Common myeloid progenitor, CD34-positive (primary cell): ENCODE results near the gene KSR2.
"Not testable (repeated sequence)": the region's sequence is repeated elsewhere in the genome, so short reads cannot be mapped to it uniquely, and the experiment has no call there.

Experiments
- CTCF ChIA-PET: fragments of 350-600 bp; sonication (Branson Sonifier 250); formaldehyde crosslinking; loops from one replicate; lab custom pipeline; 2021; ENCODE audit warnings: antibody characterized with exemption; lab: Charles Lee
- POLR2A ChIA-PET: fragments of 350-600 bp; sonication (Branson Sonifier 250); formaldehyde crosslinking; loops from one replicate; lab custom pipeline; 2021; ENCODE audit warnings: antibody characterized with exemption; lab: Charles Lee
- DNase-seq, 3 donors: peaks; one replicate each; pipeline versions ENCODE4 v3.0.0 to v3.0.0-alpha.2; 2013
- H3K27ac ChIP-seq, 2 experiments: 1 replicate in 1 of 2; 2 replicates in 1 of 2; pipeline ENCODE4 v1.7.0; 2013; ENCODE audit warnings: inconsistent platforms in 2 of 2, low read length in 2 of 2, mild to moderate bottlenecking in 2 of 2, low read depth in 1 of 2, moderate library complexity in 1 of 2; ENCODE audit not compliant: severe bottlenecking in 2 of 2, insufficient read depth in 1 of 2, poor library complexity in 1 of 2
- H3K27me3 ChIP-seq, 5 experiments: replicated peaks in 2 of 5; 1 replicate in 3 of 5; 2 replicates in 2 of 5; pipeline versions ENCODE4 v1.6.1 to v1.7.0; 2013; ENCODE audit warnings: low read length in 4 of 5, mild to moderate bottlenecking in 2 of 5, moderate library complexity in 2 of 5, inconsistent platforms in 1 of 5; ENCODE audit not compliant: insufficient read depth in 5 of 5, control insufficient read depth in 4 of 5
- H3K36me3 ChIP-seq, 4 experiments: 1 replicate in 2 of 4; 2 replicates in 2 of 4; pipeline versions ENCODE4 v1.6.1 to v1.7.0; 2013; ENCODE audit warnings: low read length in 3 of 4, control low read depth in 1 of 4, mild to moderate bottlenecking in 1 of 4; ENCODE audit not compliant: control insufficient read depth in 4 of 4, insufficient read depth in 4 of 4
- H3K4me1 ChIP-seq, 4 experiments: 1 replicate in 3 of 4; 2 replicates in 1 of 4; pipeline versions ENCODE4 v1.6.1 to v1.7.1; 2013; ENCODE audit warnings: low read length in 3 of 4, mild to moderate bottlenecking in 3 of 4, control low read depth in 1 of 4, inconsistent platforms in 1 of 4, moderate library complexity in 1 of 4; ENCODE audit not compliant: control insufficient read depth in 4 of 4, insufficient read depth in 4 of 4; ENCODE audit errors: control extremely low read depth in 1 of 4
- H3K4me3 ChIP-seq, 7 experiments: 1 replicate in 4 of 7; 2 replicates in 3 of 7; pipeline versions ENCODE4 v1.5.1 to v1.7.0; 2013; ENCODE audit warnings: mild to moderate bottlenecking in 7 of 7, low read length in 6 of 7, moderate library complexity in 6 of 7, inconsistent platforms in 2 of 7, low read depth in 2 of 7, control low read depth in 1 of 7; ENCODE audit not compliant: insufficient read depth in 4 of 7, control insufficient read depth in 1 of 7; ENCODE audit errors: extremely low read depth in 1 of 7
- H3K9me3 ChIP-seq, 5 experiments: 1 replicate in 4 of 5; 2 replicates in 1 of 5; pipeline versions ENCODE4 v1.6.1 to v1.7.1; 2013; ENCODE audit warnings: low read length in 4 of 5, mild to moderate bottlenecking in 2 of 5, inconsistent platforms in 1 of 5, low read depth in 1 of 5, moderate library complexity in 1 of 5; ENCODE audit not compliant: control insufficient read depth in 4 of 5, insufficient read depth in 2 of 5; ENCODE audit errors: control extremely low read depth in 1 of 5
- WGBS: methylation state at CpG from one replicate; pipeline ENCODE4 v1.1.5; 2013; ENCODE audit not compliant: insufficient coverage; 5-methylcytosine and 5-hydroxymethylcytosine counted together

KSR2 gene

DNA sequence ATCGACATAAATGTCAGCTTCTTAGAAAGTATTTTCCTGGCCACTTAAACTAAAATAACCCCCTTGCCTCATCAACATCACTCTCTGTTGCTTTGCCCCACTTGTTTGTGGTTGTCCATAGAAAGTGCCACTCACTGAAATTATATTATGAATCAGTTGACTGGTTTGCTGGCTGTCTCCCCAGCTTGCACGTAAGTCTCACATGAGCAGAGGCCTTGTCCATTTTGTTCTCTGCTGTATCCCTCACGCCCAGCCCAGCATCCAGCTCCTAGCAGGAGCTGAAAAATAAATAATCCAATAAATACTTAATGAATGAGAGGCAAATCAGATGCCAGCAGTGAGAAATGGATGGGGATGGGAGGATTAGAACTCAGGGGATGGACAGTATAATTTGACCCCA is 159.3 kb downstream of the KSR2 start:
- WGBS = no CpG with 5 or more reads among the region's 3 CpGs
- no peak for DNase-seq
- no peak overlapping the region for H3K4me3 ChIP-seq
- no peaks in the 10 kb centered on the region for H3K4me1 ChIP-seq
- CTCF ChIA-PET = interaction anchor here (1.4 kb wide), 1 partner anchor 9 kb away, joined by 4 read pairs; no protein-coding TSS in a partner anchor
- no peaks in the 10 kb centered on the region for H3K9me3 ChIP-seq
- no peaks in the 10 kb centered on the region for H3K36me3 ChIP-seq
- H3K27me3 ChIP-seq = peaks cover 0 to 17% (median 2%) of the 10 kb centered on the region in 5 experiments
- POLR2A ChIA-PET = no interaction called here
- no peak overlapping the region for H3K27ac ChIP-seq

DNA sequence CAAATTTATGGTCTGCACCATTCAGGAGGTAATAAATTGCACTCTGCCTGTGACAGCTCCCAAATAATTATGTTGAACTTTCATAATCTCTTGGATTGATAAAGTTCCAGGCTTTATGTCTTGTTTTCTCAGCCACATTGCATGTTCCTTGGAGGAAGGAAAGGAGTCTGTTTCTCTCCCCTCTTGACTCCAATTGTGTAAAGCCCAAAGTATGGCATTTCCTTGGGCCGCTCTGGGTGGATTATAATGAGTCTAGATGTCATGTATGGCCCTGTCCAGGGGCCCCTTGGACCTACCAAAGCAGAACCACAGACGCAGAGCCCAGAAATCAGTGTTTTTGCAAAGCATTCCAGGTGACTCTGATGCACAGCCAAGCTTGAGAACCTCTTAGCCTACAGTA is 160.8 kb downstream of the KSR2 start:
- CTCF ChIA-PET = interaction anchor here (0.7 to 1.8 kb wide), 2 partner anchors 30 to 326 kb away, joined by 3 to 4 read pairs; no protein-coding TSS in a partner anchor
- no peak for DNase-seq
- Histone ChIP-seq H3K9me3 (no peaks in the 10 kb centered on the region), H3K36me3 (no peaks in the 10 kb centered on the region), H3K4me3 (no peak overlapping the region), H3K4me1 (no peaks in the 10 kb centered on the region), H3K27me3 (peaks cover 0 to 17% (median 2%) of the 10 kb centered on the region in 5 experiments), H3K27ac (no peak overlapping the region)
- WGBS = no CpG with 5 or more reads among the region's 2 CpGs
- POLR2A ChIA-PET = no interaction called here

DNA sequence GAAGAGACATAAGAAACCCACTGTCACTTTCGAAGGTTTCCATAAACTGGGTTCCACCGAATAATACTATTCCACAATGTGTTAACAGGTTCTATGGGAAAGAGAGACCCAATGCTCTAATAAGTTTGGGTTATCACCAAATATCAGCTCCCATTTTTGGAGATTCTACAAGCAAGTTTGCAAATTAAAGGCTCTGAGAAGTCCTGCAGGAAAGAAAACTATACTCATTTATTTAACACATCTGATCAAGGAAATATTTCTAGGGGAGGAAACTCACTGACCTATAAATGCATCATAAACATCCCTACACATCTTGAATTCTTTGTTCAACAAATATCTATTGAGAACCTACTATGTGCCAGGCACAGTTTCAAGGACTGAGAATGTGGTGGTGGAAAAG is 161.4 kb downstream of the KSR2 start:
- H3K9me3 ChIP-seq = no peaks in the 10 kb centered on the region
- POLR2A ChIA-PET = no interaction called here
- WGBS = no CpG with 5 or more reads among the region's 2 CpGs
- no peak overlapping the region for H3K27ac ChIP-seq
- no peak for DNase-seq
- no peak overlapping the region for H3K4me3 ChIP-seq
- CTCF ChIA-PET = interaction anchor here (0.7 to 1.8 kb wide), 2 partner anchors 31 to 327 kb away, joined by 3 to 4 read pairs; no protein-coding TSS in a partner anchor
- H3K27me3 ChIP-seq = peaks cover 0 to 17% (median 2%) of the 10 kb centered on the region in 5 experiments
- no peaks in the 10 kb centered on the region for H3K4me1 ChIP-seq
- H3K36me3 ChIP-seq = no peaks in the 10 kb centered on the region

DNA sequence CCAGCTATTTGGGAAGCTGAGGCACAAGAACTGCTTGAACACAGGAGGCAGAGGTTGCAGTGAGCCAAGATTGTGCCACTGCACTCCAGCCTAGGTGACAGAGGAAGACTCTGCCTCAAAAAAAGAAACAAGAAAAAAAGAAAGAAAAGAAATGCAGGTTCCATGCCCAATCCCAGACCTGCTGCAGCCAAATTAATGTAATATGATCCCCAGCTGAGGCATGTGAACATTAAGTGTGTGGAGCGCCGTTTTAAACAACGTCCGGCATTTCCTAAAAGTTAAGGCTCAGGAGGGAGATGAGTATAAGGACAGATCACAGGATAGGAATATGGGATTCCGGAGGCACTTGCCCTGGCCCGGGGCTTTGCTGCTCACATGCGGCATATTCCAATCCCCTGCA is 162.9 kb downstream of the KSR2 start:
- POLR2A ChIA-PET = no interaction called here
- H3K27me3 ChIP-seq = peaks cover 0 to 15% (median 2%) of the 10 kb centered on the region in 5 experiments
- no peaks in the 10 kb centered on the region for H3K9me3 ChIP-seq
- H3K36me3 ChIP-seq = no peaks in the 10 kb centered on the region
- no peaks in the 10 kb centered on the region for H3K4me1 ChIP-seq
- CTCF ChIA-PET = no interaction called here
- no peak overlapping the region for H3K27ac ChIP-seq
- no peak for DNase-seq
- H3K4me3 ChIP-seq = no peak overlapping the region
- 78% methylated on average over 7 of the region's 7 CpGs for WGBS

DNA sequence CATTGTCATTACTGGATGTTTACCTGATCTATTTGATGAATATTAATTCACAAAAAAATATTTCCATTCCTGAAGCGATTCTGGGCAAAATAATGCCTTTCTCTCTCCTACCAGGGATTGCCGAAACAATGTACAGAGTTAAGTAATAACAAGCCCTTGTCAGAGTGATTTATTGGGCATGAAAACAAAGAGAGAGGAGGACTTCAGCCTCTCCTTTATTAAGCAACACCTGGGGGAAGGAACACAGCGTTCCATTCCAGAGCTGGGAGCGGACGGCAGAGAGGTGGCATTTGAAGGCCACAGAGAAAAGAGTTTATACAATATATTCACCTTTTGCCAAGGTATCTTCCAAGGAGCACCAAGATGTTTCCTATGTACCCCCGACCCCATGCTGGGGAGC is 165.8 kb downstream of the KSR2 start:
- CTCF ChIA-PET = no interaction called here
- POLR2A ChIA-PET = no interaction called here
- DNase-seq = no peak
- 54% methylated on average over 2 of the region's 6 CpGs for WGBS
- Histone ChIP-seq H3K9me3 (no peaks in the 10 kb centered on the region), H3K27ac (no peak overlapping the region), H3K4me3 (no peak overlapping the region), H3K36me3 (no peaks in the 10 kb centered on the region), H3K4me1 (no peaks in the 10 kb centered on the region), H3K27me3 (peaks cover 0 to 13% (median 2%) of the 10 kb centered on the region in 5 experiments)

DNA sequence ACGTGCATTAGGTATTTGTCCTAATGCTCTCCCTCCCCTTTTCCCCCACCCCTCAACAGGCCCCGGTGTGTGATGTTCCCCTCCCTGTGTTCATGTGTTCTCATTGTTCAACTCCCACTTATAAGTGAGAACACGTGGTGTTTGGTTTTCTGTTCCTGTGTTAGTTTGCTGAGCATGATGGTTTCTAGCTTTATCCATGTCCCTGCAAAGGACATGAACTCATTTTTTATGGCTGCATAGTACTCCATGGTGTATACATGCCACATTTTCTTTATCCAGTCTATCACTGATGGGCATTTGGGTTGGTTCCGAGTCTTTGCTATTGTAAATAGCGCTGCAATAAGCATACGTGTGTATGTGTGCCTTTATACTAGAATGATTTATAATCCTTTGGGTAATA is 168.1 kb downstream of the KSR2 start:
- WGBS = no CpG with 5 or more reads among the region's 6 CpGs
- H3K9me3 ChIP-seq, H3K4me1 ChIP-seq, H3K36me3 ChIP-seq, POLR2A ChIA-PET, CTCF ChIA-PET, H3K27ac ChIP-seq, H3K27me3 ChIP-seq, H3K4me3 ChIP-seq, DNase-seq: not testable (repeated sequence)

DNA sequence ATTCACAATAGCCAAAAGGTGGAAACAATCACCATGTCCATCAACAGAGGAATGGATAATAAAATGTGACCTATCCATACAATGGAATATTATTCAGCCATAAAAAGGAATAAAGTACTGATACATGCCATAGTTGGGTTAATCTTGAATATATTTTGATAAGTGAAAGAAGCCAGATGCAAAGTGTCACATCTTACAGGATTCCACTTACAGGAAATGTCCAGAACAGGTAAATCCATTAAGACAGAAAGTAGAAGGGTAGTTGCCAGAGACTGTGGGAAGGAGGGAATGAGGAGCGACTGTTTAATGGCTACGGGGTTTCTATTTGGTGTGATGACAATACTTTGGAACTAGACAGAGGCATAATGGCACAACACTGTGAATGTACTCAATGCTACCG is 171.6 kb downstream of the KSR2 start:
- DNase-seq = no peak
- Histone ChIP-seq H3K36me3 (no peaks in the 10 kb centered on the region), H3K27ac (no peak overlapping the region), H3K27me3 (no peaks in the 10 kb centered on the region), H3K4me3 (no peak overlapping the region), H3K9me3 (peaks cover 0 to 17% (median 4%) of the 10 kb centered on the region in 5 experiments), H3K4me1 (no peaks in the 10 kb centered on the region)
- 95% methylated on average over 2 of the region's 3 CpGs for WGBS
- ChIA-PET POLR2A (interaction anchor here (0.8 kb wide), 1 partner anchor 16 kb away, joined by 3 read pairs; no protein-coding TSS in a partner anchor), CTCF (no interaction called here)
